DMS153 (cell line): ENCODE measurements around the gene NFIA.

Source experiments
- DNase-seq: peaks from one replicate; lab custom pipeline; 2025; lab: John Stamatoyannopoulos, UW

The NFIA gene

GRCh38 chr1:61082311-61083012 lies at the start of gene NFIA:
Gene NFIA (plus strand): TSS chr1:61082561.
- DNase-seq = no peak

GRCh38 chr1:61035880-61036279 lies 46.5 kb upstream of the NFIA start:
- no peak for DNase-seq

GRCh38 chr1:61042466-61043009 lies 39.8 kb upstream of the NFIA start:
- DNase-seq = no peak

GRCh38 chr1:61043010-61043820 lies 39.1 kb upstream of the NFIA start:
- peak; percentile 55 for DNase-seq

GRCh38 chr1:61046434-61046833 lies 35.9 kb upstream of the NFIA start:
- DNase-seq = no peak

GRCh38 chr1:61047061-61047460 lies 35.3 kb upstream of the NFIA start:
- no peak for DNase-seq

GRCh38 chr1:61049850-61050540 lies 32.4 kb upstream of the NFIA start:
- peak; percentile 47 for DNase-seq

GRCh38 chr1:61050541-61051442 lies 31.6 kb upstream of the NFIA start:
- DNase-seq = no peak

- DNase-seq = no peak
These were observed 31.0 kb upstream of the NFIA start for GRCh38 chr1:61051443-61051718.

- DNase-seq = no peak
These were observed 30.5 kb upstream of the NFIA start for GRCh38 chr1:61051719-61052394.

- no peak for DNase-seq
These were observed 29.8 kb upstream of the NFIA start for GRCh38 chr1:61052395-61053225.

- DNase-seq = no peak
These were observed 29.1 kb upstream of the NFIA start for GRCh38 chr1:61053226-61053711.

GRCh38 chr1:61053712-61054600 lies 28.4 kb upstream of the NFIA start:
- no peak for DNase-seq

- no peak for DNase-seq
These were observed 27.8 kb upstream of the NFIA start for GRCh38 chr1:61054601-61054993.

GRCh38 chr1:61055110-61055614 lies 27.2 kb upstream of the NFIA start:
- DNase-seq = no peak

GRCh38 chr1:61056196-61056572 lies 26.2 kb upstream of the NFIA start:
- DNase-seq = no peak

- peak; percentile 14 for DNase-seq
These were observed 25.6 kb upstream of the NFIA start for GRCh38 chr1:61056573-61057439.
